IMR-90 (cell line): ENCODE measurements around the gene CDS1. TPM values are rescaled to one million over a fixed set of nuclear protein-coding genes. Genes with fewer than 3 reads are reported as not detected.

Experiments used
- ATAC-seq: fragments of 200-7000 bp; cut with Tn5 transposase; 2 replicates; pipeline ENCODE4 v1.9.1; 2020; ENCODE audit warnings: low read depth, mild to moderate bottlenecking, moderate library complexity
- BruUV-seq: library from RNA; stranded (reverse); fragments of 400-500 nt; replicated peaks from 2 replicates; lab custom pipeline; 2021; lab: Mats Ljungman, UMichigan
- CTCF ChIA-PET: fragments of 300-600 bp; formaldehyde crosslinking; extraction: SDS; loops from one replicate; lab custom pipeline; 2021; ENCODE audit warnings: antibody characterized with exemption; lab: Yijun Ruan, JAX
- POLR2A ChIA-PET: fragments of 300-600 bp; sonication (Branson Sonifier 250); formaldehyde crosslinking; loops from one replicate; lab custom pipeline; 2022; ENCODE audit warnings: antibody characterized with exemption; ENCODE audit not compliant: unreplicated experiment; lab: Charles Lee
- DNase-seq: peaks from one replicate; pipeline ENCODE4 v3.0.0; 2013
- H2AFZ ChIP-seq: replicated peaks from 2 replicates; pipeline ENCODE3; 2013; ENCODE audit warnings: low read length, mild to moderate bottlenecking; ENCODE audit not compliant: poor library complexity
- H2AK5ac ChIP-seq: 2 replicates; pipeline ENCODE4 v1.6.1; 2013; ENCODE audit warnings: low read depth, low read length, inconsistent platforms
- H2AK9ac ChIP-seq: replicated peaks from 2 replicates; pipeline ENCODE3; 2013; ENCODE audit warnings: mild to moderate bottlenecking, low read depth, low read length, moderate library complexity; ENCODE audit not compliant: poor library complexity
- H2BK120ac ChIP-seq: 2 replicates; pipeline ENCODE4 v1.6.1; 2013; ENCODE audit warnings: low read depth, low read length, inconsistent platforms
- H2BK15ac ChIP-seq: 3 replicates; pipeline ENCODE4 v1.6.1; 2013; ENCODE audit warnings: low read depth, low read length, inconsistent platforms
- H2BK20ac ChIP-seq: 2 replicates; pipeline ENCODE4 v1.6.1; 2013; ENCODE audit warnings: low read depth, mild to moderate bottlenecking, inconsistent platforms, low read length, moderate library complexity
- H2BK5ac ChIP-seq: 2 replicates; pipeline ENCODE4 v1.6.1; 2013; ENCODE audit warnings: mild to moderate bottlenecking, low read depth, low read length, inconsistent platforms; ENCODE audit not compliant: poor library complexity, severe bottlenecking
- H3K14ac ChIP-seq: replicated peaks from 2 replicates; pipeline ENCODE4 v1.6.1; 2013; ENCODE audit warnings: low read depth, low read length, inconsistent platforms
- H3K18ac ChIP-seq: 2 replicates; pipeline ENCODE4 v1.6.1; 2013; ENCODE audit warnings: low read depth, low read length, control low read depth
- H3K23ac ChIP-seq: 2 replicates; pipeline ENCODE4 v1.6.1; 2013; ENCODE audit warnings: low read depth, low read length, inconsistent platforms
- H3K27ac ChIP-seq: 2 replicates; pipeline ENCODE4 v1.5.1; 2013; ENCODE audit warnings: mild to moderate bottlenecking, control low read depth, low read length; ENCODE audit not compliant: insufficient read depth
- H3K27me3 ChIP-seq: 2 replicates; pipeline ENCODE4 v1.6.1; 2013; ENCODE audit warnings: low read length; ENCODE audit not compliant: control insufficient read depth, insufficient read depth
- H3K36me3 ChIP-seq: 2 replicates; pipeline ENCODE4 v1.6.1; 2013; ENCODE audit warnings: low read length, mixed read lengths; ENCODE audit not compliant: control insufficient read depth, insufficient read depth
- H3K4ac ChIP-seq: 2 replicates; pipeline ENCODE4 v1.6.1; 2013; ENCODE audit warnings: low read depth, low read length, inconsistent platforms
- H3K4me1 ChIP-seq: 2 replicates; pipeline ENCODE4 v1.6.1; 2013; ENCODE audit warnings: low read length, mixed read lengths; ENCODE audit not compliant: control insufficient read depth, insufficient read depth
- H3K4me2 ChIP-seq: 2 replicates; pipeline ENCODE4 v1.6.1; 2013; ENCODE audit warnings: low read depth, mild to moderate bottlenecking, control low read depth, low read length, moderate library complexity
- H3K4me3 ChIP-seq: 2 replicates; pipeline ENCODE4 v1.5.1; 2013; ENCODE audit warnings: low read depth, mild to moderate bottlenecking, control low read depth, low read length, moderate library complexity; ENCODE audit not compliant: insufficient read depth
- H3K56ac ChIP-seq: 2 replicates; pipeline ENCODE4 v1.6.1; 2013; ENCODE audit warnings: low read length, inconsistent platforms; ENCODE audit not compliant: insufficient read depth; ENCODE audit errors: extremely low read depth
- H3K79me1 ChIP-seq, 2 experiments: 2 replicates each; pipeline ENCODE4 v1.6.1; 2013; ENCODE audit warnings: low read length in 2 of 2, inconsistent platforms in 1 of 2, low read depth in 1 of 2
- H3K9ac ChIP-seq: 2 replicates; pipeline ENCODE4 v1.6.1; 2013; ENCODE audit warnings: low read depth, low read length, control low read depth
- H3K9me1 ChIP-seq: 2 replicates; pipeline ENCODE4 v1.6.1; 2013; ENCODE audit warnings: low read length, inconsistent platforms; ENCODE audit not compliant: insufficient read depth
- H3K9me3 ChIP-seq: 2 replicates; pipeline ENCODE4 v1.6.1; 2013; ENCODE audit warnings: low read length; ENCODE audit not compliant: control insufficient read depth, insufficient read depth
- H4K20me1 ChIP-seq: 2 replicates; pipeline ENCODE4 v1.6.1; 2013; ENCODE audit warnings: low read length, inconsistent platforms; ENCODE audit not compliant: insufficient read depth
- H4K5ac ChIP-seq: 2 replicates; pipeline ENCODE4 v1.6.1; 2013; ENCODE audit warnings: mild to moderate bottlenecking, low read depth, low read length, control low read depth
- H4K8ac ChIP-seq, 2 experiments: 2 replicates each; pipeline ENCODE4 v1.6.1; 2013; ENCODE audit warnings: low read depth in 2 of 2, low read length in 2 of 2, control low read depth in 1 of 2, inconsistent platforms in 1 of 2
- H4K91ac ChIP-seq: 2 replicates; pipeline ENCODE4 v1.6.1; 2013; ENCODE audit warnings: low read depth, low read length, inconsistent platforms; ENCODE audit not compliant: insufficient read depth
- BHLHE40 ChIP-seq: fragments of 150-350 bp; IDR thresholded peaks from 2 replicates; pipeline ENCODE4 v1.6.1; 2016; ENCODE audit warnings: mild to moderate bottlenecking, low read depth, low read length
- CEBPB ChIP-seq: IDR thresholded peaks from 2 replicates; pipeline ENCODE4 v1.6.1; 2012; ENCODE audit warnings: low read depth, low read length, improper control_type of control experiment
- CHD1 ChIP-seq: IDR thresholded peaks from 2 replicates; pipeline ENCODE4 v1.6.1; 2012; ENCODE audit warnings: low read depth, low read length, improper control_type of control experiment
- CTCF ChIP-seq: conservative IDR thresholded peaks from 2 replicates; pipeline ENCODE4 v1.5.1; 2012; ENCODE audit warnings: mild to moderate bottlenecking, low read depth, low read length, improper control_type of control experiment
- FOS ChIP-seq: fragments of 150-350 bp; IDR thresholded peaks from 2 replicates; pipeline ENCODE4 v1.6.1; 2016; ENCODE audit warnings: low read depth, low read length
- MXI1 ChIP-seq: IDR thresholded peaks from 2 replicates; pipeline ENCODE4 v1.6.1; 2012; ENCODE audit warnings: low read depth, mild to moderate bottlenecking, low read length, moderate library complexity, borderline replicate concordance
- NFE2L2 ChIP-seq: fragments of 150-350 bp; IDR thresholded peaks from 2 replicates; pipeline ENCODE4 v1.6.1; 2016; ENCODE audit warnings: low read depth, mild to moderate bottlenecking, low read length
- SMC3 ChIP-seq: fragments of 150-350 bp; IDR thresholded peaks from 2 replicates; pipeline ENCODE4 v1.6.1; 2016; ENCODE audit warnings: low read depth, mild to moderate bottlenecking, antibody characterized with exemption, low read length, moderate library complexity
- WGBS, 2 experiments: methylation state at CpG; one replicate each; pipeline versions ENCODE4 v1.1.5 to v1.1.7; 2013; ENCODE audit warnings: missing lambda C conversion rate in 2 of 2; ENCODE audit not compliant: insufficient read length in 1 of 2; ENCODE audit errors: extremely low coverage in 2 of 2; 5-methylcytosine and 5-hydroxymethylcytosine counted together
- dilution Hi-C: fragments of 300-500 bp; cut with HindIII; formaldehyde crosslinking; loops from one replicate; pipeline ENCODE4 v1.14.3; 2018; ENCODE audit warnings: low sequenced_read_pairs; ENCODE audit not compliant: unreplicated experiment
- in situ Hi-C: fragments of 300-500 bp; cut with MboI; formaldehyde crosslinking; loops from 3 replicates; pipeline ENCODE4 v1.14.3; 2019; ENCODE audit warnings: low sequenced_read_pairs, inconsistent platforms, mixed read lengths
- intact Hi-C: fragments of 100-400 bp; cut with micrococcal nuclease; formaldehyde crosslinking; loops from 2 replicates; pipeline ENCODE4 v1.10.0; 2022
- polyA plus RNA-seq, 3 experiments: library from polyadenylated mRNA; depleted of rRNA; stranded (reverse); fragments of >200 nt; gene quantifications; 2 replicates each; pipeline ENCODE4 v1.2.3, GENCODE V29; 2012; ENCODE audit warnings: low replicate concordance in 1 of 3
- total RNA-seq: library from RNA; depleted of rRNA; stranded (reverse); fragments of >200 nt; gene quantifications from 2 replicates; pipeline ENCODE4 v1.2.3, GENCODE V29; 2012
- TF ChIP-seq, protein P1 (sequence below): fragments of 150-350 bp; IDR thresholded peaks from 2 replicates; pipeline ENCODE4 v1.6.1; 2017; ENCODE audit warnings: mild to moderate bottlenecking, antibody characterized with exemption, low read length, low read depth
- TF ChIP-seq, protein P2 (sequence below): fragments of 150-350 bp; IDR thresholded peaks from 2 replicates; pipeline ENCODE4 v1.6.1; 2016; ENCODE audit warnings: low read depth, mild to moderate bottlenecking, low read length, moderate library complexity, borderline replicate concordance

Gene CDS1
- total and polyA plus RNA-seq, 2 of the 4 experiments (the other 2 are of a cell fraction): under 0.01 to 0.02 TPM

DNA sequence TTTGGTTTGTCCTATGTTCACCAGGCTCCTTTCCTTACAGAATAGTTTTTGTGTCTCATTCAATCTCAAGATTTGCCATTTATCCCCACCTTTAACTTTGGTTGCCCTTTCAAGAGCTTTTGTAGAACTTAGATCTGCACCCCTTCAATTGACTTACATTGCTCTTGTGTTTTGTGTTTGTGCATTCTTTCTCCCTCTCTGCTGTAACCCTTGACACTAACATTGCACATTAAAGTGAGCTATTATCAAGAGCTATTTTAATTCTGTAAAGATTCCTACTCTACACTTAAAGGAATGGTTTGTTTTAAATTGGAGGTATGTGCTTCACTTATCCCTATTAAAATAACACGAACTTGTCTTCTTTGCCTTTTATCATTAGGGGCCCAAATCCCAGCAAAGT lies 65.3 kb downstream of the CDS1 start:
- no peak overlapping the region for H3K4ac ChIP-seq
- H2AK5ac ChIP-seq: no peak overlapping the region
- dilution Hi-C loops: no loop called here
- H2BK15ac ChIP-seq: no peak overlapping the region
- WGBS, 2 experiments: no CpG with 5 or more reads among the region's 1 CpG
- H3K9me1 ChIP-seq: no peaks in the 10 kb centered on the region
- H3K27me3 ChIP-seq: no peaks in the 10 kb centered on the region; the same call in 1 of the 2 replicates
- intact Hi-C loops: no loop called here
- no peak overlapping the region for H3K4me2 ChIP-seq
- no peak overlapping the region for H3K27ac ChIP-seq
- no peak for DNase-seq
- no peak overlapping the region for H4K8ac ChIP-seq
- H2BK5ac ChIP-seq: no peak overlapping the region
- no peaks in the 10 kb centered on the region; the same call in 1 of the 2 replicates for H3K4me1 ChIP-seq
- no peak overlapping the region for H2BK120ac ChIP-seq
- POLR2A ChIA-PET: no interaction called here
- BruUV-seq: no TSS peak
- no peak overlapping the region for H3K4me3 ChIP-seq
- no peak overlapping the region for H4K91ac ChIP-seq
- no peaks in the 10 kb centered on the region for H3K79me1 ChIP-seq
- ATAC-seq: no peak
- in situ Hi-C loops: no loop called here
- H3K14ac ChIP-seq: no peak overlapping the region
- no peaks in the 10 kb centered on the region for H3K36me3 ChIP-seq
- TF ChIP-seq FOS: no peak
- TF ChIP-seq CHD1: no peak
- TF ChIP-seq, protein P1, sequence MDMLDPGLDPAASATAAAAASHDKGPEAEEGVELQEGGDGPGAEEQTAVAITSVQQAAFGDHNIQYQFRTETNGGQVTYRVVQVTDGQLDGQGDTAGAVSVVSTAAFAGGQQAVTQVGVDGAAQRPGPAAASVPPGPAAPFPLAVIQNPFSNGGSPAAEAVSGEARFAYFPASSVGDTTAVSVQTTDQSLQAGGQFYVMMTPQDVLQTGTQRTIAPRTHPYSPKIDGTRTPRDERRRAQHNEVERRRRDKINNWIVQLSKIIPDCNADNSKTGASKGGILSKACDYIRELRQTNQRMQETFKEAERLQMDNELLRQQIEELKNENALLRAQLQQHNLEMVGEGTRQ: no peak
- TF ChIP-seq, protein P2, sequence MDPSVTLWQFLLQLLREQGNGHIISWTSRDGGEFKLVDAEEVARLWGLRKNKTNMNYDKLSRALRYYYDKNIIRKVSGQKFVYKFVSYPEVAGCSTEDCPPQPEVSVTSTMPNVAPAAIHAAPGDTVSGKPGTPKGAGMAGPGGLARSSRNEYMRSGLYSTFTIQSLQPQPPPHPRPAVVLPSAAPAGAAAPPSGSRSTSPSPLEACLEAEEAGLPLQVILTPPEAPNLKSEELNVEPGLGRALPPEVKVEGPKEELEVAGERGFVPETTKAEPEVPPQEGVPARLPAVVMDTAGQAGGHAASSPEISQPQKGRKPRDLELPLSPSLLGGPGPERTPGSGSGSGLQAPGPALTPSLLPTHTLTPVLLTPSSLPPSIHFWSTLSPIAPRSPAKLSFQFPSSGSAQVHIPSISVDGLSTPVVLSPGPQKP: no peak
- no peak for TF ChIP-seq NFE2L2
- TF ChIP-seq CEBPB: no peak
- TF ChIP-seq CTCF: no peak
- no peak for TF ChIP-seq BHLHE40
- TF ChIP-seq MXI1: no peak
- TF ChIP-seq SMC3: no peak
- H3K9ac ChIP-seq: no peak overlapping the region
- H2AK9ac ChIP-seq: no peak overlapping the region
- H2AFZ ChIP-seq: no peak overlapping the region
- H3K23ac ChIP-seq: no peak overlapping the region
- CTCF ChIA-PET: interaction anchor here (1.1 kb wide), 1 partner anchor 9 kb away, joined by 4 read pairs; no protein-coding TSS in a partner anchor
- H2BK20ac ChIP-seq: no peak overlapping the region
- no peak overlapping the region for H4K5ac ChIP-seq
- no peaks in the 10 kb centered on the region for H4K20me1 ChIP-seq
- no peak overlapping the region for H3K56ac ChIP-seq
- H3K9me3 ChIP-seq: no peaks in the 10 kb centered on the region
- no peak overlapping the region for H3K18ac ChIP-seq
